IPS-15b (cell line): Measurements from ENCODE around the gene RBM38.

Source experiments
- H3K27me3 ChIP-seq: one replicate; pipeline ENCODE4 v1.6.1; 2013; ENCODE audit warnings: low read length; ENCODE audit not compliant: control insufficient read depth, insufficient read depth
- H3K36me3 ChIP-seq: one replicate; pipeline ENCODE4 v1.6.1; 2013; ENCODE audit warnings: low read length; ENCODE audit not compliant: control insufficient read depth, insufficient read depth
- H3K4me1 ChIP-seq: one replicate; pipeline ENCODE4 v1.6.1; 2013; ENCODE audit warnings: mild to moderate bottlenecking, low read length; ENCODE audit not compliant: control insufficient read depth, insufficient read depth
- H3K4me3 ChIP-seq: one replicate; pipeline ENCODE4 v1.5.1; 2013; ENCODE audit warnings: low read depth, low read length
- H3K9ac ChIP-seq: one replicate; pipeline ENCODE4 v1.6.1; 2013; ENCODE audit warnings: low read depth, mild to moderate bottlenecking, low read length
- H3K9me3 ChIP-seq: one replicate; pipeline ENCODE4 v1.6.1; 2013; ENCODE audit warnings: mild to moderate bottlenecking, low read length; ENCODE audit not compliant: control insufficient read depth, insufficient read depth

The RBM38 gene

DNA sequence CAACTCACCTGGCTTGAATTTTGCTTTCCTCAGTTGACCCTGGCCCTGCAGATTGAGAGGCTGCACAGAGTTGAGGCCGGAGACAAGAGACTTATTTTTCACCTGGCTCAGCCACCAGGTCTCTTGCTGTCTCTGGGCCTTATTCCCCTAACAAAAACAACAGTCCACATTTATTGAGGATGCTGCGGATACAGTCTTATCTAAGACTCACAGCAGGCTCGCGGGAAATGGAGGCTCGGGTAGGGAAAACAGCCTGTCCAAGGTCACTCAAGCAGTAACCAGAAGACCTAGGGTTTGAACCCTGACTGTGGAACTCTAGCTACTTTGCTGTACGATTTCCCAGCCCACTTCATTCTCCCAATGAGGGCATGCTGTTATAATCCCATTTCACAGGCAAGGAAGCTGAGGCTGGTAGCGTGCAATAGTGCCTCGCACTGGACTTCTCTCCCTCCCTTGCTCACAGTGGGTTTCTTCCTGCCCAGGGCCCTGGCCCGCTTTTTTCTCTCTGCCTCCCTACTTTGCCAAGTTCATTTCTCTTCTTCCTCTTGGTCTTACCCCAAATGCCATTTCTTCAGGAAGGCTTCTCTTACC is 57.7 kb downstream of the RBM38 start:
- H3K36me3 ChIP-seq: no peaks in the 10 kb centered on the region
- no peak overlapping the region for H3K4me3 ChIP-seq
- no peaks in the 10 kb centered on the region for H3K4me1 ChIP-seq
- no peak overlapping the region for H3K9ac ChIP-seq
- H3K27me3 ChIP-seq: no peaks in the 10 kb centered on the region
- H3K9me3 ChIP-seq: no peaks in the 10 kb centered on the region

DNA sequence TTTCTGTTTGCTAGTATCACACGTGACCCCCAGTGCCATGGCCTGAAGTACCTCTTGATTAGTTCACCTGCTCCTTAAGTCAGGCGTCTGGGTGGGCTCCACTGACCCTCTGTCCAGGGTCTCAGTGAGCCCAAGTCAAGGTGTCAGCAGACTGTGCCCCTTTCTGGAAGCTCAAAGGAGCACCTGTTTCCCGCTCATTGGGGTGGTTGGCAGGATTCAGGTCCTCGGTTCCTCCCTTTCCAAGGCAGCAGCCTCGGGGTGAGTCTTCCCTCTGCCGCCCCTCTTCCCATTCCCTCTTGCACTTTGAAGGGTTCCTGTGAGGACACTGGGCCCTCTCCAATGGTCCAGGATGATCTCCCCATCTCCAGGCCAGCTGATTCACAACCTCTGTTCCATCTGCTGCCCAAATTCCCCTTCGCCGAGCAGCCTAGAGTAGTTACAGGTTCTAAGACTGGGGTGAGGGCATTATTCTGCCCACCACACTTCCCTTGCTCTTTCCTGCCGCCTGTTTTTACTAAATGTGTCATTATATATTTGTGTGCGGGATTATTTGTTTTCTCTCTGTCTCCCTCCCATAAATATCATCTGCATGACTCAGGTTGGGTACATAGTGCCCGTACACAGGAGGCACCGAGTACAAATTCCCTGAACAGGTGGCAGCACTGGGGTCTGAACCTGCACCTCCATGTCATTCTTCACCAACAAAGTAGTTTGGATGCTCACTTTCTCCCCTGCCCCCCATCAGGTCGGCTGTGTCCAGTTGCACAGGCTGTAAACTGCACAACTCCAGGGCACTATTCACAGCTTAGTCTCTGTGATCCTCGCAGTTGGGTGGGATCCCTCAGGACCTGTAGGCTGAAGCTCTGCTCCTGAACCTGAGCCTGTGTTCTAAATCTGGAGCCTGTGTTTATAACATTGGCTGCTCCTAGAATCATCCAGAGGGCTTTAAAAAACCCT is 58.5 kb downstream of the RBM38 start:
- Histone ChIP-seq H3K4me1 (no peaks in the 10 kb centered on the region), H3K4me3 (no peak overlapping the region), H3K36me3 (no peaks in the 10 kb centered on the region), H3K9me3 (no peaks in the 10 kb centered on the region), H3K9ac (no peak overlapping the region), H3K27me3 (no peaks in the 10 kb centered on the region)

DNA sequence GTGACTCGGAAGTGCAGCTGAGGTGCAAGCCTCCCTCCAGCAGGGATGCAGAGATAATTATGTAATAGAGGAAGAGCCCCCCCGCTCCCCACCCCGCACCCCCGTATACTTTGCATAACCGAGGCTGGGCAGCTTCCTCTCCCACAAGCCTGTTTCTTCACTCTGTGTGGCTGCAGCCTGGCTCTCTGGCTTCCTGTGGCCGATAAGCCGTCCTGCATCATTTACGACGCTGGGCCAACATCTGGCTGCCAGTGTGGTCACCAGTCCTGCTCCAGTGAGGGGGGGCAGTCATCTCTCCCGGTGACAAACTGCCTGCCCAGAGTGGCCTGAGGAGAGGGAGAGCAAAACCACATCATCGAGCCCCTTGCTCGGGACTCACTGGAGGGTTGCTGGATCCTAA is 59.2 kb downstream of the RBM38 start:
- H3K27me3 ChIP-seq: no peaks in the 10 kb centered on the region
- no peaks in the 10 kb centered on the region for H3K36me3 ChIP-seq
- peaks cover 2% of the 10 kb centered on the region for H3K4me1 ChIP-seq
- no peaks in the 10 kb centered on the region for H3K9me3 ChIP-seq
- H3K4me3 ChIP-seq: no peak overlapping the region
- H3K9ac ChIP-seq: no peak overlapping the region

DNA sequence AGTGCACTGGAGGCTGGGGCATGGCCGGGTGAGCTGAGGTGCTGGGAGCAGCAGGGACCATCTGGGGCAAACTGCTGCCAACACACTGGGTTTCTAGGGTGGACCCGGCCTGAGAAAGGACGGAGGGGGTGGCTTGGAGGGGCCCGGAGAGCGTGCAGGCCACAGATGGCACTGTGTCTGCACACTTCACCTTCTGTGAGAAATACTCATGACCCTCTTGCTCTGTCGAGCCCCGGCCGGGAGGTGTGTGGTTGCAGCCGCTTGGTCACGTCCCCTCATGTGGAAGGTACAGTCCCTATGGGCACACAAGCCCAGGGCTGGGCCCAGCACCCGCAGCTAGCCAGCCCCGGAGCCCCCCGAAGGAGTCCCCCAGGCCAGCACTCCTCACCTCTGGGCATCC is 59.7 kb downstream of the RBM38 start:
- H3K27me3 ChIP-seq: no peaks in the 10 kb centered on the region
- no peaks in the 10 kb centered on the region for H3K9me3 ChIP-seq
- no peak overlapping the region for H3K9ac ChIP-seq
- H3K36me3 ChIP-seq: no peaks in the 10 kb centered on the region
- H3K4me1 ChIP-seq: peaks cover 2% of the 10 kb centered on the region
- no peak overlapping the region for H3K4me3 ChIP-seq

DNA sequence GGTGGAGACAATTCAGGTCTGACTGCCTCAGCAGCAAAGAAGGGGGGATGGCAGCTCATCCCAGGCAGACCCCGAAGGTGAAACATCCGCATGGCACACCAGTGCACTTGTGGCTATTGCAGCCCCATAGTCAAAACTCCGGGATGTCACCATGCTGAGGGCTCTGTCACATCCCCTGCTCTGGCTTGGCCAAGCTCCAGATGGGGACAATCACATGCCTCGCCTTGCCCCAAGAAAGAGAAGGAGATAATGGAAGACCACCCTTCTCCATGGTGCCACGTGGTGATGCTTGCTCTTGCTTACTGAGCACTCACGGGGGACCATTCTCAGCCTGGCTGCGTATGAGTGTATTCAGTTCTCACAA is 60.2 kb downstream of the RBM38 start:
- H3K27me3 ChIP-seq: no peaks in the 10 kb centered on the region
- H3K9me3 ChIP-seq: no peaks in the 10 kb centered on the region
- H3K9ac ChIP-seq: no peak overlapping the region
- H3K4me1 ChIP-seq: peaks cover 2% of the 10 kb centered on the region
- no peak overlapping the region for H3K4me3 ChIP-seq
- H3K36me3 ChIP-seq: no peaks in the 10 kb centered on the region

DNA sequence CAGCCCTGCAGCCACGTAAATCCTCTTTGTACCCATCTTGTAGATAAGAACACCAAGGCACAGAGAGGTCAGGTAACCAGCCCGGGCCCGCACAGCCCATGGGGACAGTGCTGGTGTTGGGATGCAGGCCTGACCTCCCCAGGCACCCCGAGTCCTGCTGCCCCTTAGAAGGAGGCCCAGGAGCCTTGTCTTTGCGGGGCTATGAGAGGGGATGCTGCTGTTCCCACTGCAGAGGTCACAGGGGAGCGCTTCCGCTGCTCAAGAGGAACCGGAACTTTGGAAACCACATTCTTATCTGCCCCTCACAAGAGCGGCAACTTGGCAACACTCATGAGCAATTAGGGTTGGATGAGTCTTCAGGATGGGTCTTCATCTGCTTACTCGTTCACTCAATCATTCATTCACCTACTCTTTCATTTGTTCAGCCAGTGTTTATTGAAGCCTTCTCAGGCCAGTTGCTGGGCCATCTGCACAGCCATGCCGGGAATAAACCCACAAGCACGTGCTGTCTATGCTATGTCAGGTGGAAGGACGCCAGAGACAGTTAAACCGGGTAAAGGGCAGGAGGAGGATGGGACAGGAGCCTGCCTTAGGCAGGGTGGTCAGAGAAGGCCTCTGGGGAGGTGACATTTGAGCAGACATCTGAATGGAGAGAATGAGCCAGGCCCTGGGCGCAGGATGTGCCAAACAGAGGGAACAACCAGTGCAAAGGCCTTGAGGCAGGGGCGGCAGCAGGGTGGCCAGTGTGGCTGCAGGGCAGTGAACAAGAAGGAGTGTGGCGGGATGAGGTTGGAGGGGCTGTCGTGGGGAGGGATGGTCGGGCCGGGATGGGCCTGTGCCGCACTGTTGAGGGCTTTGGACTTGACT is 60.8 kb downstream of the RBM38 start:
- no peak overlapping the region for H3K9ac ChIP-seq
- H3K27me3 ChIP-seq: no peaks in the 10 kb centered on the region
- no peaks in the 10 kb centered on the region for H3K36me3 ChIP-seq
- H3K4me1 ChIP-seq: peaks cover 2% of the 10 kb centered on the region
- no peak overlapping the region for H3K4me3 ChIP-seq
- H3K9me3 ChIP-seq: no peaks in the 10 kb centered on the region

DNA sequence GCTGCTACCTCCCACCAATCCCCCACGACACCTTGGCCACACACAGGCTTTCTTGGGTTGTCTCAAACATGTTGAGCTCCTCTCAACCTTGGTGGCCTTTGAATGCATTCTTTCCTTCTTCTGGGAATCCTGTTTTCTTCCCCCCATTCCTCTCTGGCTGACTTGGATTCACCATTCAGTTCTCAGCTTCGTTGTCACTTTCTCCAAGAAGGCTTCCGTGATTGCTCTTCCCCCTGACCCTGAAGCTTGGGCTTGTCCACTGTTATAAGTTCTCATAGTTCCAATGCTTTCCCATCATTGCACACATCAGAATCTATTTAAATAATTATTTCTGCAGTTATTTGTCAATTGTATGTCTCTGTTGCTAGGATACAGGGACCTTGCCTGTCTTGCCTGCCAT is 64.2 kb downstream of the RBM38 start:
- Histone ChIP-seq H3K9ac (no peak overlapping the region), H3K4me1 (peaks cover 2% of the 10 kb centered on the region)

DNA sequence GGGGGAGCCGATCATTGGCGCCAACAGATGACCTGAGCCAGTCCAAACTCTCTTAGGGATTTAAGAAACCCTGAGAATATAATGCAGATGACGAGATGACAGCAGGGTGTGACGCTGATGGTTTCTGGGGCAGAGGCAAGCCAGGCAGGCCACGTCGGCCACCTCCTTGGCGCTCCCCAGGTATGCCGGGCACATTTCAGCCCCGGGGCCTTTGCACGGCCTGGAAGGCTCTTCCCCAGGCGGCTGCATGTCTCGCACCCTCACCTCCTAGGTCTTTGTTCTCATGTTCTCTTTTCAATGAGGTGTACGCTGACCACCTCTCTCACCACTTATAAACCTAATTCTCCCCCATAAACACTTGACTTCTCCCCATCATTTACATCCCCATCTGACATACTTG is 64.9 kb downstream of the RBM38 start:
- no peak overlapping the region for H3K9ac ChIP-seq
- no peaks in the 10 kb centered on the region for H3K27me3 ChIP-seq
- no peak overlapping the region for H3K4me3 ChIP-seq
- H3K36me3 ChIP-seq: no peaks in the 10 kb centered on the region
- no peaks in the 10 kb centered on the region for H3K9me3 ChIP-seq
- H3K4me1 ChIP-seq: peaks cover 2% of the 10 kb centered on the region

More for the DNA sequence above, 64.2 kb downstream of the RBM38 start:
- H3K9me3 ChIP-seq: no peaks in the 10 kb centered on the region
- H3K27me3 ChIP-seq: no peaks in the 10 kb centered on the region
- no peak overlapping the region for H3K4me3 ChIP-seq
- H3K36me3 ChIP-seq: no peaks in the 10 kb centered on the region

DNA sequence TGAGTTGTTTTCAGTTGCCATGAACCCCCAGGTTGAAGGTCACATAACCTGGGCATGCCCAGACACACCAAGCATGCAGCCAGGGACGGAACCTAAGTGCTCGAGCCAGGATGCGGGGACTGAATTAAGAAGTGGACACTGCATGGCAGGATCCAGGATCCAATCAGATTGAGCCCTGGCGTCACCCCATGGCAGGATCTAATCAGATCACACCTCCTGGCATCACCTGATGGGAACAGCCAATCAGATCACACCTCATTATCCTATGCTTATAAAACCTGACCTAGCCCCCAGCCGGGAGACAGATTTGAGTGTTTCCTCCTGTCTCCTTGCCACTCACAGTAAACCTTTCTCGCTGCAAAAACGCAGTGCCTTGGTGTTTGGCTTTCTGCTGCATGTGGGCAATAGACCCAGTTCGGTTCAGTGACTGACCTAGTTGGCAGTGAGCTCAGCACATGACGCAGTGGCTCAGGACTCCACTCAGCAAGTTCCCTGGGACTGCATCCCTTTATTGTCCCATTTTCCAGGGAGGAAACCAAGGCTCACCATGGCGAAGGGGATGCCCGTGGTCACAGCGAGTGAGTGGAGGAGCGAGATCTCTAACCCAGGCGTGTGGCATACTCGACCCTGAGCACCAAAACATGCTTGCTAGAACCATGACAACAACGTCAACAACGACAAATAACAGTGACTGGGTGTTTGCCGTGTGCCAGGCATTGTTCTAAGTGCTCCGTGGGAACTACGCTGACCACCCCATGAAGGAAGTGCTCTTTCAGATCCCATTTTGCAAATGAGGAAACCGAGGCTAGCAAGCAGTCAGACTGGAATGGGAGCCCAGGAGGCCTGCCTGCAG is 66.3 kb downstream of the RBM38 start:
- no peaks in the 10 kb centered on the region for H3K27me3 ChIP-seq
- no peak overlapping the region for H3K4me3 ChIP-seq
- H3K4me1 ChIP-seq: peaks cover 2% of the 10 kb centered on the region
- no peak overlapping the region for H3K9ac ChIP-seq
- no peaks in the 10 kb centered on the region for H3K9me3 ChIP-seq
- no peaks in the 10 kb centered on the region for H3K36me3 ChIP-seq

DNA sequence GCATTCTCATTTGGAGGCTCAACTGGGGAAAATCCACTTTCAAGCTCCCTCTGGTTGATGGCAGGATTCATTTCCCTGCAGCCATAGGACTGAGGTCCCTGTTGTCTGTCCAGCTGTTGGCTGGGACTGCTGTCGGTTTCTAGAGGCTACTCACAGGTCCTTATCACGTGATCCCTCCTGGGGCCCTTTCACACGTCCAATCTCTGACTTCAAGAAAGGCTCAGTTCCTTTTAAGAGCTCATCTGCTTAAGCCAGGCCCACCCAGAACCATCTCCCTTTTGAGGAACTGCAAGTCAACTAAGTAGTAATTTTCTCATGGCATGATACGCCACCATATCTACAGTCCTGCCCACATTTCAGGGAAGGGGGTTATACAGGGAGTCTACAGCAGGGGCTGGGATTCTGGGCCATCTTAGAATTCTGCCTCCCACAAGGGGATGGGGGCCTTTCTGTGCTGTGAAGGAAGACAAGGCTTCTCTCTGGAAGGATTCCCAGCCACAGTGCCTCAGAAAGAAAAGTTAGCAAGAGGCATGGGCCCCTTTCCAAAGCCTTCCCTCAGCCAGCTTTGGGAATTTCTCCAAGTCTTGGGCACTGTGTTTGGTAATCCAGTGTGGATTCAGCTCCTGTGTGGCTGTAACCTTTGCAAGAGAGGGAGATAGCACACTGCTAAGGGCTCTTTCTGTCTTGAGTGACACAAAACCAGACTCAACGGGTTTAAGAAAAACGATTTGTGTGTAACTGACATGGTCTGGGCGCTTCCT is 67.4 kb downstream of the RBM38 start:
- no peaks in the 10 kb centered on the region for H3K9me3 ChIP-seq
- H3K36me3 ChIP-seq: no peaks in the 10 kb centered on the region
- H3K4me1 ChIP-seq: peaks cover 2% of the 10 kb centered on the region
- H3K27me3 ChIP-seq: no peaks in the 10 kb centered on the region
- H3K4me3 ChIP-seq: no peak overlapping the region
- H3K9ac ChIP-seq: no peak overlapping the region
